PC-9 (cell line): ENCODE data around the gene SRSF2. TPM values are rescaled to one million over a fixed set of nuclear protein-coding genes. Genes with fewer than 3 reads are reported as not detected.

Source experiments
- BruUV-seq: library from RNA; stranded (reverse); fragments of 400-500 nt; replicated peaks from 2 replicates; lab custom pipeline; 2021; lab: Mats Ljungman, UMichigan
- CTCF ChIA-PET: fragments of 300-600 bp; sonication (Branson Sonifier 250); formaldehyde crosslinking; loops from one replicate; lab custom pipeline; 2022; ENCODE audit warnings: antibody characterized with exemption; lab: Charles Lee
- POLR2A ChIA-PET: fragments of 300-600 bp; sonication (Branson Sonifier 250); formaldehyde crosslinking; loops from one replicate; lab custom pipeline; 2022; ENCODE audit warnings: antibody characterized with exemption; ENCODE audit not compliant: unreplicated experiment; lab: Charles Lee
- DNase-seq, 2 experiments: peaks; one replicate each; pipeline versions ENCODE4 v3.0.0 to v3.0.0-alpha.2; 2015 to 2022; ENCODE audit warnings: mixed read lengths in 1 of 2
- H2AFZ ChIP-seq: fragments of 200-600 bp; sonication (generic); 2 replicates; pipeline ENCODE4 v1.8.1; 2017; ENCODE audit warnings: antibody characterized with exemption
- H3F3A ChIP-seq: fragments of 200-600 bp; sonication (generic); 2 replicates; pipeline ENCODE4 v1.8.1; 2017; ENCODE audit warnings: antibody characterized with exemption, mild to moderate bottlenecking, low read depth; ENCODE audit not compliant: insufficient read depth
- H3K27ac ChIP-seq: fragments of 200-600 bp; sonication (generic); 2 replicates; pipeline ENCODE4 v1.6.1; 2016; ENCODE audit warnings: mixed run types
- H3K27me3 ChIP-seq: fragments of 200-600 bp; sonication (generic); 2 replicates; pipeline ENCODE4 v1.6.1; 2016; ENCODE audit warnings: low read depth, mixed run types; ENCODE audit not compliant: insufficient read depth
- H3K36me3 ChIP-seq: fragments of 200-600 bp; sonication (generic); 2 replicates; pipeline ENCODE4 v1.6.1; 2016; ENCODE audit warnings: low read depth, mixed run types
- H3K4me1 ChIP-seq: fragments of 200-600 bp; sonication (generic); replicated peaks from 2 replicates; pipeline ENCODE4 v1.6.1; 2016; ENCODE audit warnings: mixed run types; ENCODE audit not compliant: insufficient read depth
- H3K4me2 ChIP-seq: fragments of 200-600 bp; sonication (generic); 2 replicates; pipeline ENCODE4 v1.6.1; 2017; ENCODE audit warnings: mixed run types
- H3K4me3 ChIP-seq: fragments of 200-600 bp; sonication (generic); 2 replicates; pipeline ENCODE4 v1.6.1; 2016; ENCODE audit warnings: mixed run types
- H3K79me2 ChIP-seq: fragments of 200-600 bp; sonication (generic); 2 replicates; pipeline ENCODE4 v1.6.1; 2017; ENCODE audit warnings: low read depth, mixed run types
- H3K9me2 ChIP-seq: fragments of 200-600 bp; sonication (generic); 2 replicates; pipeline ENCODE4 v1.8.1; 2017; ENCODE audit warnings: mild to moderate bottlenecking; ENCODE audit not compliant: insufficient read depth
- H3K9me3 ChIP-seq: fragments of 200-600 bp; sonication (generic); 2 replicates; pipeline ENCODE4 v1.8.1; 2016; ENCODE audit warnings: low read depth; ENCODE audit not compliant: insufficient read depth
- H4K20me1 ChIP-seq: fragments of 200-600 bp; sonication (generic); 2 replicates; pipeline ENCODE4 v1.8.1; 2017; ENCODE audit not compliant: insufficient read depth
- CTCF ChIP-seq: fragments of 200-600 bp; sonication (generic); conservative IDR thresholded peaks from 2 replicates; pipeline ENCODE4 v1.6.1; 2017; ENCODE audit warnings: mixed run types, antibody characterized with exemption, mild to moderate bottlenecking, moderate library complexity
- EZH2 ChIP-seq: fragments of 200-600 bp; sonication (generic); IDR thresholded peaks from 2 replicates; pipeline ENCODE4 v1.8.0; 2017; ENCODE audit warnings: antibody characterized with exemption, low read depth
- intact Hi-C: fragments of 100-400 bp; cut with micrococcal nuclease; formaldehyde crosslinking; loops from one replicate; pipeline ENCODE4 v1.10.0; 2022; ENCODE audit not compliant: unreplicated experiment
- microRNA-seq: library from miRNA; unstranded; fragments of <30 nt; microRNA quantifications from one replicate; pipeline ENCODE4 v1.2.0, GENCODE V29; 2021; ENCODE audit warnings: borderline number of aligned reads, borderline replicate concordance
- total RNA-seq: library from RNA; stranded (reverse); gene quantifications from 2 replicates; pipeline ENCODE4 v1.2.3, GENCODE V29; 2021

The SRSF2 gene
- total RNA-seq, 1 experiment from 2014 or later, result 186 TPM

GRCh38 chr17:76685846-76686245, 51.3 kb downstream of the SRSF2 start:
- Histone ChIP-seq H3K4me2 (no peak overlapping the region), H3K27me3 (no peaks in the 10 kb centered on the region), H3K9me3 (no peaks in the 10 kb centered on the region), H3K4me3 (no peak overlapping the region), H3F3A (no peaks in the 10 kb centered on the region), H2AFZ (no peak overlapping the region), H3K79me2 (no peaks in the 10 kb centered on the region), H3K4me1 (no peaks in the 10 kb centered on the region), H4K20me1 (no peaks in the 10 kb centered on the region), H3K36me3 (no peaks in the 10 kb centered on the region), H3K9me2 (no peaks in the 10 kb centered on the region), H3K27ac (no peak overlapping the region)
- intact Hi-C loops, result no loop called here
- POLR2A ChIA-PET, result no interaction called here
- CTCF ChIA-PET, result interaction anchor here (0.6 kb wide), 1 partner anchor 14 kb away, joined by 4 read pairs; no protein-coding TSS in a partner anchor
- DNase-seq, result no peak
- TF ChIP-seq EZH2, result no peak
- no peak for TF ChIP-seq CTCF
- no TSS peak for BruUV-seq

DNA sequence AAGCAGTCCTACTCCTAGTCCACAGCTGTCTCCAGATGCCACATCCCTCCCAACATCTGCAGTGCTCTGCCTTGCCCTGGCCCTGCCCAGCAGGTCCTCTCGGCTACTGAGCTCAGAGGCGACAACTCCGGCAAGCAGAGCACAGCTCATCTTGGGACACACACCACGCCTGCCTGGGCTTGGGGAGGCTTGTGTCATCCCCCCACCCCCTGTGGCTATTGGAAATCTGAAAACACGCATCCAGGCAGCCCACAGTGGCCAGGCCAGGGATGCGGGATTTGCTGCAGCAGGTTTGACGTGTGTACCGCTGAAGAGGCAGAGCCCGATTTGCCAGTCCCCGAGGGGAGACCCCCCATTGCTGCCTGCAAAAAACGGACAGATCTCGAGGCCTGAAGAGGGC, 51.8 kb downstream of the SRSF2 start:
- no peak overlapping the region for H2AFZ ChIP-seq
- POLR2A ChIA-PET, result interaction anchor here (0.5 kb wide), 1 partner anchor 51 kb away, joined by 3 read pairs; no protein-coding TSS in a partner anchor
- BruUV-seq, result no TSS peak
- no peak overlapping the region for H3K27ac ChIP-seq
- no peaks in the 10 kb centered on the region for H3K27me3 ChIP-seq
- H3K4me2 ChIP-seq, result no peak overlapping the region
- H3F3A ChIP-seq, result no peaks in the 10 kb centered on the region
- no peaks in the 10 kb centered on the region for H3K36me3 ChIP-seq
- H3K4me1 ChIP-seq, result no peaks in the 10 kb centered on the region
- no peaks in the 10 kb centered on the region for H3K9me3 ChIP-seq
- H3K9me2 ChIP-seq, result no peaks in the 10 kb centered on the region
- CTCF ChIA-PET, result interaction anchor here (0.5 kb wide), 1 partner anchor 320 kb away, joined by 24 read pairs; no protein-coding TSS in a partner anchor
- no peak for TF ChIP-seq EZH2
- TF ChIP-seq CTCF, result no peak
- no peaks in the 10 kb centered on the region for H3K79me2 ChIP-seq
- H3K4me3 ChIP-seq, result no peak overlapping the region
- intact Hi-C loops, result no loop called here
- H4K20me1 ChIP-seq, result no peaks in the 10 kb centered on the region
- no peak for DNase-seq

GRCh38 chr17:76684756-76685155, 52.4 kb downstream of the SRSF2 start:
- H3K9me2 ChIP-seq, result no peaks in the 10 kb centered on the region
- no TSS peak for BruUV-seq
- intact Hi-C loops, result no loop called here
- no peaks in the 10 kb centered on the region for H3K36me3 ChIP-seq
- H2AFZ ChIP-seq, result no peak overlapping the region
- H3K27ac ChIP-seq, result no peak overlapping the region
- H3K4me3 ChIP-seq, result no peak overlapping the region
- TF ChIP-seq CTCF (no peak), EZH2 (no peak)
- no peak overlapping the region for H3K4me2 ChIP-seq
- ChIA-PET CTCF (interaction anchor here (0.5 kb wide), 1 partner anchor 319 kb away, joined by 24 read pairs; no protein-coding TSS in a partner anchor), POLR2A (interaction anchor here (0.5 kb wide), 1 partner anchor 50 kb away, joined by 3 read pairs; no protein-coding TSS in a partner anchor)
- no peaks in the 10 kb centered on the region for H3F3A ChIP-seq
- no peak for DNase-seq
- no peaks in the 10 kb centered on the region for H3K79me2 ChIP-seq
- no peaks in the 10 kb centered on the region for H4K20me1 ChIP-seq
- no peaks in the 10 kb centered on the region for H3K4me1 ChIP-seq
- no peaks in the 10 kb centered on the region for H3K27me3 ChIP-seq
- H3K9me3 ChIP-seq, result no peaks in the 10 kb centered on the region

Small RNAs within 50 kb of the gene (microRNA-seq; reads per million reads assigned to microRNA genes)
- 4.7 reads per million for gene MIR636

Other genes with a start within 250 kb of the SRSF2 start
- gene RHBDF2, start 235.9 kb downstream of the SRSF2 start, total RNA-seq, result 39.6 and 51.6 TPM in 2 replicates
- gene CYGB, start 199.6 kb downstream of the SRSF2 start, total RNA-seq, result 0.93 and 1.1 TPM in 2 replicates
- 2.6 and 2.7 TPM in 2 replicates for gene PRCD, start 197.3 kb downstream of the SRSF2 start, total RNA-seq
- 15.5 and 18.7 TPM in 2 replicates for gene ST6GALNAC2, start 151.5 kb downstream of the SRSF2 start, total RNA-seq
- gene ST6GALNAC1, start 93.6 kb downstream of the SRSF2 start, total RNA-seq, result 0.75 and 0.76 TPM in 2 replicates
- gene MXRA7, start 26.4 kb downstream of the SRSF2 start, total RNA-seq, result 5.5 and 8.9 TPM in 2 replicates
- 19.4 and 25.2 TPM in 2 replicates for gene JMJD6, start 10.7 kb downstream of the SRSF2 start, total RNA-seq
- gene METTL23, start 10.5 kb downstream of the SRSF2 start, total RNA-seq, result 31.7 and 40.5 TPM in 2 replicates
- 43.8 and 47.3 TPM in 2 replicates for gene MFSD11, start 788 bp upstream of the SRSF2 start, total RNA-seq
- 13.9 and 14.3 TPM in 2 replicates for gene MGAT5B, start 131.1 kb upstream of the SRSF2 start, total RNA-seq